EL (cell line): ENCODE data around the gene PRKAR2B.

ENCODE experiments used
- DNase-seq: peaks from one replicate; pipeline ENCODE4 v3.0.0-alpha.2; 2016

Gene PRKAR2B

GRCh38 chr7:107196834-107197610 is 152.5 kb downstream of the PRKAR2B start:
- no peak for DNase-seq

GRCh38 chr7:107201795-107202450 is 157.4 kb downstream of the PRKAR2B start:
- DNase-seq, result peak; percentile 36

- DNase-seq, result no peak
Observed at GRCh38 chr7:107203607-107204006, 159.1 kb downstream of the PRKAR2B start.

DNA sequence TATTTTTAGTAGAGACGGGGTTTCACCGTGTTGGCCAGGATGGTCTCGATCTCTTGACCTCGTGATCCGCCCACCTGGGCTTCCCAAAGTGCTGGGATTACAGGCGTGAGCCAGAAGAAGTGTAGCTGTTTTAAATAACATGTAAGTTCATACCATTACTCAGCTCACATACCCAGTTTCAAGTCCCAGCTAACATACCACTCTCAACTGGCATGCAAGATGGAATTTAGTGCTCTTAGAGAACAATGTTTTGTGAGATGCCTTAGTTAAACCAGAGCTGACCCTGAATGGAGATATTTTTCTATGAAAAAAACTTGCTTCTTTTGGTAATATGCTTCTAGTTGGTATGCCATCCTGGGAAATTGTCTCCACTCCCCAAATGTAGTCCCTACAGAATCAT is 161.6 kb downstream of the PRKAR2B start:
- DNase-seq, result no peak

DNA sequence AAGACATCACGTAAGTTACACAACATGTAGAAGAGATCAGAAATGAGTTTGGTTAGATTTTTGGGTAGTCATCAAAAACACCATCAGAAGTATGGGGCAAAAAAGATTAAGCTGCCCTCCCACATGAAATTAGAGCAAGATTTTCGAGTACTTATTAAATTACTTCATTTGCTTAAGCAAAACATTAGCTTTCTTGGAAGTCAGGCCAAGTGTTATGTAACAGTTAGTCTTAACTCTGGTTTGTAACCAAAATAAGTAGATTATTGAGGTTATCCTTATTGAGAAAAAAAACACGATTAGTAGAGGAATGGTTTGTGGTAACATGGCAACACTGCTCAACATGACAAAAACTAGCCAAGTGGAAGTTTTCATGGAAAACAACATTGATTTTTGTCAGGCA is 162.2 kb downstream of the PRKAR2B start:
- DNase-seq, result no peak

GRCh38 chr7:107207459-107207858 is 163.0 kb downstream of the PRKAR2B start:
- no peak for DNase-seq

DNA sequence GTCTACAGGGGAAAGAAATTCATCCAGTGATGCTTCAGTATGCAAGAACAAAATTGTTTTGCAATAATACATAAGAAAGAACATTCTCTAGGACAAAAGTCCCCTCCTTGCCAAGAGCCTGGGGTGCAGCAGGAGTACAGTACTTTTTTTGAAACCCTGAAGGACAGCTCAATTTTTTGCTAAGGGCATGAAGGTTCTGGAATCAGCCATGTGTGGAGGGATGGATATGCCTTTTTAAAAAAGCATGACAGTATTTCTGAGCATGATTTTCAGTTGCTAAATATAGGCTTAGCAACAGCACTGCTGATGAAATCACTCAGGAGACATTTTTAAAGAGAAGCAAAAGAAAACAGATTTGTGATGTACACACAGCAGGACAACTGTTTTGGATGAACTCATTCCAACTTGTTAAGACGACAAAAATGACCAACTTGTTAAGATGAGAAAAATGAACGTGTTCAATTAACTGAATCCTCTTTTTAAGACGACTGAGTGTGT is 163.6 kb downstream of the PRKAR2B start:
- no peak for DNase-seq

- no peak for DNase-seq
Observed at GRCh38 chr7:107208563-107208962, 164.1 kb downstream of the PRKAR2B start.

- no peak for DNase-seq
Observed at GRCh38 chr7:107209565-107209964, 165.1 kb downstream of the PRKAR2B start.

- DNase-seq, result no peak
Observed at GRCh38 chr7:107210400-107210799, 165.9 kb downstream of the PRKAR2B start.
